Stomach (tissue), 4 donors: ENCODE data around the gene FAM222A.

Experiments
- CTCF ChIP-seq, 7 experiments: fragments of 450-650 bp in 4 of 7; fragments of 200-600 bp in 3 of 7; sonication (generic) in 3 of 7; IDR thresholded peaks; one replicate each; pipeline ENCODE4 v1.5.1; 2016 to 2019; ENCODE audit warnings: antibody characterized with exemption in 7 of 7, control low read depth in 2 of 7, mild to moderate bottlenecking in 1 of 7
- EP300 ChIP-seq: sonication (generic); formaldehyde crosslinking; IDR thresholded peaks from one replicate; pipeline ENCODE4 v1.6.1; 2017; ENCODE audit warnings: antibody characterized with exemption

GRCh38 chr12:109730306-109731145 lies 16.9 kb downstream of the FAM222A start:
- no peak for TF ChIP-seq CTCF (IDR thresholded peaks at IDR 0.05)
- TF ChIP-seq EP300: no peak
